Activated CD4-positive, alpha-beta T cell treated with anti-CD3 and anti-CD28 coated beads for 48 hours (primary cell): Measurements from ENCODE around the gene TIMP2.

Experiments used
- DNase-seq: peaks from one replicate; pipeline ENCODE4 v3.0.0-alpha.2; 2020

The TIMP2 gene

GRCh38 chr17:78804777-78805176, 120.4 kb downstream of the TIMP2 start:
- DNase-seq = no peak

DNA sequence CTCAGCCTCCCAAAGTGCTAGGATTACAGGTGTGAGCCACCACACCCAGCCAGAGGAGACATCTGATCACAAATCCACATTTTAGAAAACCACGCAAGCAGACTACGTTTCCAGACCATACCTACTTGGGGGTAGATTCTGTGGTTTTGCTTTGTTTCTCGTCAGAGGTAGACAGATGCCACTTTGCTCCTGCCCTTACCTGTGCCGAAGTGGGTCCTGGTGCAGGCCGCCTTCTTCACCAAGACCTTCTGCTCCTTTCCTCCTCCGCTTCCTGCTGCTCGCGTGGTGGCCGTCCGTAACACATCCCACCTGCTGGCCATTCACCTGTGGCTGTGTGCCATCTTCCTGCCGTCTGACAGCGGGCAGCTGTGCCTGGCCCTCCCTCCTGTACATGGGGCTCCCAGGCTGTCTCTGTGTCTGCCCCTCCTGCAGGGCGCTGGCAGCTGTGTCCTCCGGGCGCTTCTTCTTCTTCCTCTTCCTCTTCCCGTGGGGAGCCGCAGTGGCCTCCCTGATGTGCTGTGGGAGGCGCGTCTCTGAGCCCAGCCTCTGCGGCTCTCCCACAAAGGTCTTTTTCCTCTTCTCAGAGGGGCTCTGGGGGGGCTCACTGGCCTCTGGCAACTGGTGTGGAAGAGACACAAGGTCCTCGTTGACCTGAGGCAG, 121.9 kb downstream of the TIMP2 start:
- DNase-seq = no peak
